ENCODE data around the gene BICRA. TPM values are rescaled to one million over a fixed set of nuclear protein-coding genes. Genes with fewer than 3 reads are reported as not detected.
"Not testable (repeated sequence)": the region's sequence is repeated elsewhere in the genome, so short reads cannot be mapped to it uniquely, and the experiment has no call there.

Gene BICRA
- total RNA-seq, 1 donor from 2014 or later: 15.6 TPM

- H3K27ac ChIP-seq: peak overlapping the region; percentile 35
- H3K79me2 ChIP-seq (ENCODE audit: low read depth): peaks cover 99% of the 10 kb centered on the region
- no peak overlapping the region for H3K9ac ChIP-seq
- H4K20me1 ChIP-seq (ENCODE audit: low read depth): peaks cover 87% of the 10 kb centered on the region
- Mint-ChIP-seq H3K4me1 (peaks cover 16% of the 10 kb centered on the region), H3K36me3 (peaks cover 17% of the 10 kb centered on the region), H3K4me3 (no peak overlapping the region), H3K27ac (no peak overlapping the region), H3K9me3 (no peaks in the 10 kb centered on the region), H3K27me3 (ENCODE audit: insufficient read depth, low read depth) (peaks cover 6% of the 10 kb centered on the region)
- no peak for DNase-seq (ENCODE audit: low spot score)
- TF ChIP-seq EZH2phosphoT487 (IDR thresholded peaks at IDR 0.05): no peak
- no peak for TF ChIP-seq EZH2 (IDR thresholded peaks at IDR 0.05)
- TF ChIP-seq, protein P1, sequence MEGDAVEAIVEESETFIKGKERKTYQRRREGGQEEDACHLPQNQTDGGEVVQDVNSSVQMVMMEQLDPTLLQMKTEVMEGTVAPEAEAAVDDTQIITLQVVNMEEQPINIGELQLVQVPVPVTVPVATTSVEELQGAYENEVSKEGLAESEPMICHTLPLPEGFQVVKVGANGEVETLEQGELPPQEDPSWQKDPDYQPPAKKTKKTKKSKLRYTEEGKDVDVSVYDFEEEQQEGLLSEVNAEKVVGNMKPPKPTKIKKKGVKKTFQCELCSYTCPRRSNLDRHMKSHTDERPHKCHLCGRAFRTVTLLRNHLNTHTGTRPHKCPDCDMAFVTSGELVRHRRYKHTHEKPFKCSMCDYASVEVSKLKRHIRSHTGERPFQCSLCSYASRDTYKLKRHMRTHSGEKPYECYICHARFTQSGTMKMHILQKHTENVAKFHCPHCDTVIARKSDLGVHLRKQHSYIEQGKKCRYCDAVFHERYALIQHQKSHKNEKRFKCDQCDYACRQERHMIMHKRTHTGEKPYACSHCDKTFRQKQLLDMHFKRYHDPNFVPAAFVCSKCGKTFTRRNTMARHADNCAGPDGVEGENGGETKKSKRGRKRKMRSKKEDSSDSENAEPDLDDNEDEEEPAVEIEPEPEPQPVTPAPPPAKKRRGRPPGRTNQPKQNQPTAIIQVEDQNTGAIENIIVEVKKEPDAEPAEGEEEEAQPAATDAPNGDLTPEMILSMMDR (IDR thresholded peaks at IDR 0.05): no peak
- H3K4me2 ChIP-seq: no peak overlapping the region
- no peaks in the 10 kb centered on the region for H3K4me1 ChIP-seq
- no peak overlapping the region for H3K4me3 ChIP-seq
- H3K9me3 ChIP-seq (ENCODE audit: low read depth): no peaks in the 10 kb centered on the region
- no peaks in the 10 kb centered on the region for H3K27me3 ChIP-seq
- H3K36me3 ChIP-seq: no peaks in the 10 kb centered on the region
- H3F3A ChIP-seq (ENCODE audit: low read depth): peaks cover 5% of the 10 kb centered on the region
- no peak overlapping the region for H2AFZ ChIP-seq (replicated peaks)
Measured at GRCh38 chr19:47633996-47634395, 25.1 kb downstream of the BICRA start.

- H3K4me1 ChIP-seq; H3K27ac ChIP-seq; H3K9me3 Mint-ChIP-seq; H3K27me3 Mint-ChIP-seq (ENCODE audit: insufficient read depth, low read depth); H3K27me3 ChIP-seq; DNase-seq (ENCODE audit: low spot score); H2AFZ ChIP-seq (replicated peaks); H3K9ac ChIP-seq; H3K4me2 ChIP-seq; H3K4me3 ChIP-seq; H3K27ac Mint-ChIP-seq; H3K4me3 Mint-ChIP-seq; H3K9me3 ChIP-seq (ENCODE audit: low read depth); H3F3A ChIP-seq (ENCODE audit: low read depth); H3K36me3 ChIP-seq: not testable (repeated sequence)
- Histone ChIP-seq H4K20me1 (ENCODE audit: low read depth) (peaks cover 85% of the 10 kb centered on the region), H3K79me2 (ENCODE audit: low read depth) (peaks cover 99% of the 10 kb centered on the region)
- Mint-ChIP-seq H3K36me3 (peaks cover 14% of the 10 kb centered on the region), H3K4me1 (peaks cover 16% of the 10 kb centered on the region)
Measured at GRCh38 chr19:47635152-47635754, 26.3 kb downstream of the BICRA start.

GRCh38 chr19:47637550-47637949 lies 28.6 kb downstream of the BICRA start:
- H3K36me3 ChIP-seq: no peaks in the 10 kb centered on the region
- H3K27ac ChIP-seq: no peak overlapping the region
- no peak overlapping the region for H3K4me2 ChIP-seq
- H2AFZ ChIP-seq (replicated peaks): no peak overlapping the region
- H3K27ac Mint-ChIP-seq: no peak overlapping the region
- H3K36me3 Mint-ChIP-seq: peaks cover 13% of the 10 kb centered on the region
- H3F3A ChIP-seq (ENCODE audit: low read depth): peaks cover 5% of the 10 kb centered on the region
- H3K27me3 Mint-ChIP-seq (ENCODE audit: insufficient read depth, low read depth): peaks cover 2% of the 10 kb centered on the region
- H3K4me1 Mint-ChIP-seq: peaks cover 10% of the 10 kb centered on the region
- H3K9ac ChIP-seq: no peak overlapping the region
- TF ChIP-seq, protein P1 (IDR thresholded peaks at IDR 0.05): no peak
- TF ChIP-seq EZH2 (IDR thresholded peaks at IDR 0.05): no peak
- no peak for TF ChIP-seq EZH2phosphoT487 (IDR thresholded peaks at IDR 0.05)
- H4K20me1 ChIP-seq (ENCODE audit: low read depth): peaks cover 84% of the 10 kb centered on the region
- no peak overlapping the region for H3K4me3 Mint-ChIP-seq
- DNase-seq (ENCODE audit: low spot score): no peak
- H3K27me3 ChIP-seq: no peaks in the 10 kb centered on the region
- no peaks in the 10 kb centered on the region for H3K9me3 Mint-ChIP-seq
- H3K79me2 ChIP-seq (ENCODE audit: low read depth): peaks cover 99% of the 10 kb centered on the region
- no peaks in the 10 kb centered on the region for H3K9me3 ChIP-seq (ENCODE audit: low read depth)
- H3K4me3 ChIP-seq: no peak overlapping the region
- no peaks in the 10 kb centered on the region for H3K4me1 ChIP-seq

DNA sequence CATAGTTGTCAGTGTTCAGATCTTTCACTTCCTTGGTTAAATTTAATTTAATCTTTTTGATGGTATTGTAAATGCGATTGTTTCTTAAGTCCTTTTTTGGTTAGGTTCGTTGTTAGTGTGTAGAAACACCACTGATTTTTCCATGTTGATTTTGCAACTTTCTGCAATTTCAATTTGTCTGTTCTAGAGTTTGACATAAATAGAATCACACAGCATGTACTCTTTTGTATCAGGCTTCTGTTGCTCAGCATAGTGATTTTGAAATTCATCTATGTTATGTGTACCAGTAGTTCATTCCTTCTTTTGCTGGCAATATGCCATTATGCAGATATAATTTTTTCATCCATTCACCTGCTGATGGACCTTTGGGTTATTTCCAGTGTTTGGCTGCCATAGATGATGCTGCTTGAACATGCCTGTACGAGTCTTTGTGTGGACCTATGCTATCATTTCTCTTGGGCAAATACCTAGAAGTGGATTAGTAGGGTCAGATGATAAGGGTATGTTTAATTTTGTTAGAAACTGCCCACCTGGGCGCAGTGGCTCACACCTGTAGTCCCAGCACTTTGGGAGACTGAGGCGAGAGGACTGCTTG lies 33.1 kb downstream of the BICRA start:
- peaks cover 100% of the 10 kb centered on the region for H3K79me2 ChIP-seq (ENCODE audit: low read depth)
- H3K4me3 ChIP-seq: no peak overlapping the region
- H3K4me1 ChIP-seq: no peaks in the 10 kb centered on the region
- no peaks in the 10 kb centered on the region for H3K27me3 ChIP-seq
- Mint-ChIP-seq H3K4me1 (peaks cover 21% of the 10 kb centered on the region), H3K9me3 (no peaks in the 10 kb centered on the region), H3K36me3 (peaks cover 31% of the 10 kb centered on the region), H3K27me3 (ENCODE audit: insufficient read depth, low read depth) (no peaks in the 10 kb centered on the region), H3K27ac (no peak overlapping the region), H3K4me3 (no peak overlapping the region)
- TF ChIP-seq EZH2phosphoT487 (IDR thresholded peaks at IDR 0.05) (no peak), EZH2 (IDR thresholded peaks at IDR 0.05) (no peak)
- TF ChIP-seq, protein P1 (IDR thresholded peaks at IDR 0.05): no peak
- no peak for DNase-seq (ENCODE audit: low spot score)
- peaks cover 89% of the 10 kb centered on the region for H4K20me1 ChIP-seq (ENCODE audit: low read depth)
- no peak overlapping the region for H3K4me2 ChIP-seq
- no peak overlapping the region for H2AFZ ChIP-seq (replicated peaks)
- no peak overlapping the region for H3K9ac ChIP-seq
- H3K9me3 ChIP-seq (ENCODE audit: low read depth): no peaks in the 10 kb centered on the region
- no peaks in the 10 kb centered on the region for H3K36me3 ChIP-seq
- no peak overlapping the region for H3K27ac ChIP-seq
- H3F3A ChIP-seq (ENCODE audit: low read depth): peaks cover 5% of the 10 kb centered on the region

All from neural progenitor cell (in vitro differentiated cells).